NCI-H2081 treated with DMSO at 0.1 percent for 48 hours (cell line): ENCODE data around the gene C2orf15.
"Not testable (repeated sequence)": the region's sequence is repeated elsewhere in the genome, so short reads cannot be mapped to it uniquely, and the experiment has no call there.

Experiments
- DNase-seq: peaks from one replicate; lab custom pipeline; 2025; lab: John Stamatoyannopoulos, UW

Gene C2orf15, protein sequence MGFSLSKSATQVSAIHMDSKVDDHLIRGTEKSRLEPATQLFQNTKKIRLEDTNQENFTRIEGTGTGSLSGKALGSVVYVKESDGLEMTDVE

GRCh38 chr2:99141110-99142108 lies at the start of gene C2orf15:
TSS of gene C2orf15 (plus strand) at chr2:99141707. CDS start at chr2:99150559, 8,852 bp downstream.
- peak; percentile 91 for DNase-seq

GRCh38 chr2:99096728-99097127 lies 44.8 kb upstream of the C2orf15 start:
- DNase-seq, result no peak

DNA sequence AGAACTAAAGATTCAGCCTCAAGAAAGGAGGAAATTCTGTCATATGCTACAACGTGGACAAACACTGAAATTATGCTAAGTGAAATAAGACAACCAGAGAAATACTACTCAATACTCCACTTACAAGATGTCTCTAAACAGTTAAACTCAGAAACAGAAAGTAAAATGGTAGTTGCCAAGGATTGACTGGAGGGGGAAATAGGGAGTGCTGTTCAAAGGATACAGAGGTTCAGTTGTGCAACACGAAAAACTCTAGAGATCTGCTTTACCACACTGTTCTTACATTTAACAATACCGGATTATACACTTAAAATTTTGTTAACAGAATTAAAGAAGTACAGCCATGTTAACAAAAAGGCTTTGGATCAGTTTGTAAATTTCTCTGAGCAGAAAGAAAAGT lies 39.8 kb upstream of the C2orf15 start:
- DNase-seq, result no peak

DNA sequence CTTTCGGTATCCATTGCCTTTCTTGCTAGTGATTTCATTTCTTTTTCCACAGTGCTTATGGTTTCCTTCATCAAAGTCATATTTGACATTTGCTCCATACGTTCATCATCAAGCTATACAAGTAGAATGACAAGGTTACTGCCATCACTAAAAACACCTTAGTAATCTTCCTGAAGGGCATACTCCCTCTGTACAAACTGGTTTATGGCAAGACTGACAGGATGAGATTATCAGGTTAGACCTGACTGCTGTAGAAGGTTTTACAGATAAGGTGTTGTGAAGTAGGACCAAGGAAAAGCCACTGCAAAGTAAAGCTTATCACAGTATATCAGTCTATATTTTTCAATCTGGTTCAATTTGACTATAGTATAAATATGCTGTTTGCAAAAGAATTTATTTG lies 37.5 kb upstream of the C2orf15 start:
- DNase-seq, result no peak

GRCh38 chr2:99106913-99107312 lies 34.6 kb upstream of the C2orf15 start:
- DNase-seq, result no peak

DNA sequence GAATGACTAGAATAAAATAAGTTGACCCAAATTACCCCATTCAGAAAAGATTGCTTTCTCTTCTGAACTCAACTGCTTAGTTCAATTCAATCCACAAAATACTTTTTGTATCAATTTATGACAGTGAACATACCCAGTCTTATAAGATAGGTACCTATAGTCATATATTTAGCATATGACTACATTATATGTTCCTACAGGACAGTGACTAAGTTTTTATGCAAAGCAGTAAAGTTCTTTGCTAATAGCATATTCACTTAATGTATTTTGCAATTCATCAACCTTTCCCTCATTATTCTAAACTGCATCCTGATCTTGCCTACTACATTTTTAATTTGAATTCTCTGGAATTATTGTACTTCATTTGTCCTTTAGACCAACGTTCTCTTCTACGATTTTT lies 30.3 kb upstream of the C2orf15 start:
- no peak for DNase-seq

DNA sequence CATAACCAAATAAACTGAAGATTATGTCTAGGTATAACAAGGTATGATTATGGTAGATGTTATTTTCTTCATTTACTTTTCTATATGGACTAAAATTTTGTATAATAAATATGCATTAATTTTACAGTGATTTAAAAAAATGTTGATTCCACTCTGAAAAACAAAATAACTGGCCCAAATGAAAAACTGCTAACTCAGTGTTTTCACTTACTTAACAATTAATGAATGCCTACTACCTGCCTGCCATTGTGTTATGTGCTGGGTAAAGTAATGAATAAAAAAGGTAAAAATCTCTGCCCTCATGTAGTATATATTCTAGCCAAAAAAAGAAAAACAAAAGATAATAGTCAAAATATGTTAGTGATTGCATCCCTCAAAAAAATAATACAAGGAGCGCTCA lies 29.6 kb upstream of the C2orf15 start:
- no peak for DNase-seq

DNA sequence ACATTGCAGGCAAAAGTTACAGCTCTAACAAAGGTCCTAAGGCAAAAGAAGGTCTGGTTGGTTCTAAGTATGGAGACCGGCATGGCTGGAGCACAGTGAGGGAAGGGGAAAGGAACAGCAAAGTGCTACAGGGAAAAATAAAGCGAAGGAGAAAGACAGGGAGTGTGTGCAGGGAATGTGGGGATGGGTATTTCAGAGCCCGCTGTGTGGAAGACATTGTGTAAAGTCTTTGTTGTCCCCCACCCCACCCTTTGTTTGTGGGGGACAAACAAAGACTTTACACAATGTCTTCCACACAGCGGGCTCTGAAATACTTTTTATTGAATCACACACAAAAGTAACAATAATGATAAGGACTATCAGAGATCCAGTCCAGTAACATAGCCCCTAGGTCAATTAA lies 28.9 kb upstream of the C2orf15 start:
- DNase-seq, result no peak

GRCh38 chr2:99127981-99128380 lies 13.5 kb upstream of the C2orf15 start:
- DNase-seq, result no peak

GRCh38 chr2:99135044-99135556 lies 6.4 kb upstream of the C2orf15 start:
- DNase-seq, result not testable (repeated sequence)

- no peak for DNase-seq
Observed at GRCh38 chr2:99139003-99139402, 2.5 kb upstream of the C2orf15 start.

GRCh38 chr2:99140056-99140859 lies 1.2 kb upstream of the C2orf15 start:
- DNase-seq, result no peak

DNA sequence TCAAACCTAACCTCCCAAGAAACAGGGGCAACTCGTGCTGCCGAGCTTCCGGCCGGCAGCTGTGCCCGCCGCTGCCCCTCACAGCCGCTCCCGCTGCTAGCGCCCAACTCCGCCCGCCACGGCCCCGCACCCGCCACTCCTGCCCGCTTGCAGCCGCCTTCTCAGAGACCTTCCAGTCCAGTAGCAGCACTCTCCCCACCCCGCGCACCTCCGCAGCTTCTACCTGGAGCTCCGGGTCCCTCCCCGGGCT lies 722 bp upstream of the C2orf15 start:
- DNase-seq, result no peak

GRCh38 chr2:99150706-99151105 lies 9.2 kb downstream of the C2orf15 start:
- DNase-seq, result no peak

DNA sequence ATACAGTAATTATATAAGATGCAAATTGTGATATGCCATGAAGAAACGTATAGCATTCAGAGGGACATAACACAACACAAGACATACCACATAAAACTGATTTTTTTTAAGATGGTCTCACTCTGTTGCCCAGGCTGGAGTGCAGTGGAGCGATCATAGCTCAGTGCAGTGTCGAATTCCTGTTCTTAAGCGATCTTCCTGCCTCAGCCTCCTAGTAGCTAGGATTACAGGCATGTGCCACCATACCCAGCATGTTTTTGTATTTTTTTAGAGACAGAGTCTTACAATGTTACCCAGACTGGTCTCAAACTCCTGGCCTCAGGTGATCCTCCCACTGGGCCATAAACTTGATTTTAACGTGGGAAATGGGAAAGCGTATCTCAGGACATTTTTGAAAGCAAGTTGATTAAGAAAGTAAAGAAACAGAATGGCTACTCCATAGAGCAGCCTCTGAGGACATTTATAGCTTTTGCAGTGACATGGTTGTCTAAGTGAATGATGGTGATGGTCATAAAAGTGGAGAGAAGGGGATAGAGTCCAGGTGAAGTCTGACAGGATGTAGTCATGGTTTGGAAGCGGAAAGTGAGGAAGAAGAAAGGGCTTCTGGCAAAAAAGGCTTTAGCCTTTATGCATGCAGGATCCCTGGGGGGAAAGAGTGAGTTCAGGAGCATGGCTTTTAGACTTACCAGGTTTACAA lies 10.8 kb downstream of the C2orf15 start:
- no peak for DNase-seq

- DNase-seq, result no peak
Observed at GRCh38 chr2:99153921-99154604, 12.6 kb downstream of the C2orf15 start.

- peak; percentile 66 for DNase-seq
Observed at GRCh38 chr2:99154643-99155536, 13.4 kb downstream of the C2orf15 start, which contains the start of the genes LIPT1 and TSGA10. TSS of gene LIPT1 (plus strand) at chr2:99154967. CDS start at chr2:99161958, 6,991 bp downstream. TSS of gene TSGA10 (minus strand) at chr2:99154942. CDS start at chr2:99109439, 45,503 bp downstream.

DNA sequence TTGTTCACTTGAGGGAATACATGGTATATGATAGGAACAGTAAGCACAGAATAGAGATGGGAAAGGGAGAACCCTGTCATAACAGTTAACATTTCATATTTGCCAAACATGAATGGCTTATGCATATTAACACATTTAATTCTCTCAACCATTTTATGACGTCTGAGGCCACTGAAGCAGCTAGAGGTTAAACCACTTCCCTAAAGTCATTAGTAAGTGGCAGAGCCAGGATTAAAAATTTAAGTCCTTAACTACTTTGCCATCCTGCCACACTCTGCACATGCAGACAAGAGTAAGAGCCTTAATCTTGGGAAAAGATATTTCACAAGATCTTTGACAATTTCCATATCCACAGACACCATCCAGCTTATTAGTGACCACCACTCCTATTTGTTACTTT lies 15.4 kb downstream of the C2orf15 start:
- no peak for DNase-seq

GRCh38 chr2:99158599-99158998 lies 17.1 kb downstream of the C2orf15 start:
- no peak for DNase-seq

GRCh38 chr2:99159594-99159993 lies 18.1 kb downstream of the C2orf15 start:
- DNase-seq, result no peak
